ENCODE measurements around the gene ANG. TPM values are rescaled to one million over a fixed set of nuclear protein-coding genes. Genes with fewer than 3 reads are reported as not detected.
A peak's percentile ranks its signal among the peaks of the same experiment; 100 is the strongest.

The ANG gene
- total RNA-seq, 1 experiment from 2014 or later: 4.4 TPM

DNA sequence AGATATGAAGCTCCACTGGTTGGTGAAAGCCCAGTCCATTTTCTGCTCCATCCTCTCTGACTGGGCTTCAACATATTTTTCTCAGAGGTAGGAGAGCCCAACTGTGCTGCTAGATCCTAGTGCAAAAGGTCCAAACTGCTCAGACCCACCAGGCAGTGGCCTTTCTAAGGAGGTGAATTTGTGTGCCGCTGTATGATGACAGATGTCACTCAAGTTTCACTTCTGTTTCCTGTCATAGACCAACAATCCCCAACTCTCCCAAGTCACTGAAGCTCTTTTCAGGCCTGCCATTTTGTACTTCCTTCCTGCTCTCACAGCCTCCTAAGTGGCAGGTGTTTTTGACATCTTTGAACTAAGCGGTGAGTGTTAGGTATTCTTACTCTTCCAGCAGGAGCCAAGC lies 20.6 kb upstream of the ANG start:
- DNase-seq: no peak
- Histone ChIP-seq H2AFZ (no peak overlapping the region), H3K79me2 (ENCODE audit: low read depth) (no peaks in the 10 kb centered on the region), H3K27ac (no peak overlapping the region), H3K4me3 (no peak overlapping the region), H3F3A (ENCODE audit: insufficient read depth, low read depth) (no peaks in the 10 kb centered on the region), H3K9me2 (ENCODE audit: insufficient read depth) (no peaks in the 10 kb centered on the region), H3K27me3 (ENCODE audit: insufficient read depth, low read depth) (no peaks in the 10 kb centered on the region), H4K20me1 (ENCODE audit: insufficient read depth) (no peaks in the 10 kb centered on the region), H3K4me1 (replicated peaks; ENCODE audit: insufficient read depth) (no peaks in the 10 kb centered on the region), H3K4me2 (no peak overlapping the region), H3K9me3 (ENCODE audit: insufficient read depth, low read depth) (no peaks in the 10 kb centered on the region), H3K36me3 (ENCODE audit: low read depth) (no peaks in the 10 kb centered on the region)
- no TSS peak for BruUV-seq (replicated peaks)
- intact Hi-C loops (cut with micrococcal nuclease; ENCODE audit: unreplicated experiment): no loop called here
- CTCF ChIA-PET: no interaction called here
- POLR2A ChIA-PET (ENCODE audit: unreplicated experiment): no interaction called here
- TF ChIP-seq, protein P1, sequence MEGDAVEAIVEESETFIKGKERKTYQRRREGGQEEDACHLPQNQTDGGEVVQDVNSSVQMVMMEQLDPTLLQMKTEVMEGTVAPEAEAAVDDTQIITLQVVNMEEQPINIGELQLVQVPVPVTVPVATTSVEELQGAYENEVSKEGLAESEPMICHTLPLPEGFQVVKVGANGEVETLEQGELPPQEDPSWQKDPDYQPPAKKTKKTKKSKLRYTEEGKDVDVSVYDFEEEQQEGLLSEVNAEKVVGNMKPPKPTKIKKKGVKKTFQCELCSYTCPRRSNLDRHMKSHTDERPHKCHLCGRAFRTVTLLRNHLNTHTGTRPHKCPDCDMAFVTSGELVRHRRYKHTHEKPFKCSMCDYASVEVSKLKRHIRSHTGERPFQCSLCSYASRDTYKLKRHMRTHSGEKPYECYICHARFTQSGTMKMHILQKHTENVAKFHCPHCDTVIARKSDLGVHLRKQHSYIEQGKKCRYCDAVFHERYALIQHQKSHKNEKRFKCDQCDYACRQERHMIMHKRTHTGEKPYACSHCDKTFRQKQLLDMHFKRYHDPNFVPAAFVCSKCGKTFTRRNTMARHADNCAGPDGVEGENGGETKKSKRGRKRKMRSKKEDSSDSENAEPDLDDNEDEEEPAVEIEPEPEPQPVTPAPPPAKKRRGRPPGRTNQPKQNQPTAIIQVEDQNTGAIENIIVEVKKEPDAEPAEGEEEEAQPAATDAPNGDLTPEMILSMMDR (conservative IDR thresholded peaks at IDR 0.05): no peak
- TF ChIP-seq EZH2 (IDR thresholded peaks at IDR 0.05; ENCODE audit: low read depth): no peak

DNA sequence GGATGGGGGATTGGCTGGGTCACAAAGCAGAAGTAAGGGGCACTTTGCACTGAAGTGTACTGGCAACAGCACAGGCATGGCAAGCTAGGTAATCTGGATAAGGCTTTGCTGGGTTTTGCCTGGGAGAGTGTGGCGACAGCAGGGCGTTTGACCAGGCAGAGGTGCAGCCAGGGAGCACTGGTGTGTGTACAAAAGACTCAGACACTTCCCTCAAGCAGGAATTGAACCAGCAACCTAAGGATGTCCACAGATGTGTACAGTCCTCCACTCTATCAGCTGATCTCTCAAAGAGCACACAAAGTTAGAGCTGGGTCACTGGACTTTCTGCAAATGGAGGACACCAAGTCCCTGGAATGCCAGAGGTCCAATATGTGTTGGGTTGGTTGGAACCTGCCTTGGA lies 19.6 kb upstream of the ANG start:
- H3K27ac ChIP-seq: no peak overlapping the region
- no peaks in the 10 kb centered on the region for H3K9me3 ChIP-seq (ENCODE audit: insufficient read depth, low read depth)
- H3F3A ChIP-seq (ENCODE audit: insufficient read depth, low read depth): no peaks in the 10 kb centered on the region
- intact Hi-C loops (cut with micrococcal nuclease; ENCODE audit: unreplicated experiment): no loop called here
- no peaks in the 10 kb centered on the region for H3K27me3 ChIP-seq (ENCODE audit: insufficient read depth, low read depth)
- H3K36me3 ChIP-seq (ENCODE audit: low read depth): no peaks in the 10 kb centered on the region
- no peak overlapping the region for H3K4me3 ChIP-seq
- no TSS peak for BruUV-seq (replicated peaks)
- POLR2A ChIA-PET (ENCODE audit: unreplicated experiment): no interaction called here
- no peak overlapping the region for H2AFZ ChIP-seq
- no peaks in the 10 kb centered on the region for H3K79me2 ChIP-seq (ENCODE audit: low read depth)
- CTCF ChIA-PET: no interaction called here
- no peaks in the 10 kb centered on the region for H4K20me1 ChIP-seq (ENCODE audit: insufficient read depth)
- no peak overlapping the region for H3K4me2 ChIP-seq
- no peaks in the 10 kb centered on the region for H3K4me1 ChIP-seq (replicated peaks; ENCODE audit: insufficient read depth)
- no peak for TF ChIP-seq EZH2 (IDR thresholded peaks at IDR 0.05; ENCODE audit: low read depth)
- TF ChIP-seq, protein P1 (conservative IDR thresholded peaks at IDR 0.05): no peak
- DNase-seq: no peak
- no peaks in the 10 kb centered on the region for H3K9me2 ChIP-seq (ENCODE audit: insufficient read depth)

DNA sequence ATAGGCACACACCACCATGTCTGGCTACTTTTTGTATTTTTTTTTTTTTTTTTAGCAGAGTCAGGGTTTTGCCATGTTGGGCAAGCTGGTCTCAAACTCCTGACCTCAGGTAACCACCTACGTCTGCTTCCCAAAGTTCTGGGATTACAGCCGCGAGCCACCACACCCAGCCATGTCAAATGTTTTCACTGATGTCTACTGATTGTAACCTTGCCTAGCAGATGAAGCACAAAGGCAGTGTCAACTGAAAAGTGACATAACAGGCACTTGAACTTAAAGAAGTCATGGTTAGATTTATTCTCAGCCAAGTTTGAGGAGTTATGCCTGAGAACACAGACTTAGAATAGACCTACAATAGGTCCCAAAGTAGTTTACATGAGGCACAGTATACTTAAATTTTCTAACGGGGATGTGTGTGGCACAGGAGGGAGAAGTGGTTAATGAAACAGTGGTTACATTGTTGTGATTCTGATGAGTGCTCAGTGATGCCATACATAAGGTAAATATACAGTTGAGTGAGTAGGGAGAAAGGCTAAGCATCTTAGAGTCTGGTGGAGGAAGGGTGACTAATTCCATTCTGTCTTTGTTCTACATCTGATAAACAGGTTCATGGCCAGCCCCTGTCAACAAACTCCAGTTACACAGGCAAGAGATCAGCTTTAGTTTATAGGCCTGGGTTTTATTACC lies 16.8 kb upstream of the ANG start:
- intact Hi-C loops (cut with micrococcal nuclease; ENCODE audit: unreplicated experiment): no loop called here
- Histone ChIP-seq H3K79me2 (ENCODE audit: low read depth) (no peaks in the 10 kb centered on the region), H3K9me3 (ENCODE audit: insufficient read depth, low read depth) (no peaks in the 10 kb centered on the region), H3K4me1 (replicated peaks; ENCODE audit: insufficient read depth) (no peaks in the 10 kb centered on the region), H3K4me2 (no peak overlapping the region), H3K27ac (no peak overlapping the region), H3K4me3 (no peak overlapping the region), H2AFZ (no peak overlapping the region), H4K20me1 (ENCODE audit: insufficient read depth) (no peaks in the 10 kb centered on the region), H3K36me3 (ENCODE audit: low read depth) (no peaks in the 10 kb centered on the region), H3K9me2 (ENCODE audit: insufficient read depth) (no peaks in the 10 kb centered on the region), H3K27me3 (ENCODE audit: insufficient read depth, low read depth) (no peaks in the 10 kb centered on the region), H3F3A (ENCODE audit: insufficient read depth, low read depth) (no peaks in the 10 kb centered on the region)
- no TSS peak for BruUV-seq (replicated peaks)
- ChIA-PET CTCF (no interaction called here), POLR2A (ENCODE audit: unreplicated experiment) (no interaction called here)
- DNase-seq: peak in 1 of 2 experiments; percentile 67
- TF ChIP-seq, protein P1 (conservative IDR thresholded peaks at IDR 0.05): no peak
- TF ChIP-seq EZH2 (IDR thresholded peaks at IDR 0.05; ENCODE audit: low read depth): no peak

All from PC-9 (cell line).